Raji (cell line): ENCODE measurements around the gene GREM2.

Experiments used
- POLR2A ChIP-seq: IDR thresholded peaks from 2 replicates; pipeline ENCODE4 v1.6.1; 2011; ENCODE audit warnings: low read depth, low read length, control low read depth; ENCODE audit not compliant: insufficient read depth

GREM2 gene

DNA sequence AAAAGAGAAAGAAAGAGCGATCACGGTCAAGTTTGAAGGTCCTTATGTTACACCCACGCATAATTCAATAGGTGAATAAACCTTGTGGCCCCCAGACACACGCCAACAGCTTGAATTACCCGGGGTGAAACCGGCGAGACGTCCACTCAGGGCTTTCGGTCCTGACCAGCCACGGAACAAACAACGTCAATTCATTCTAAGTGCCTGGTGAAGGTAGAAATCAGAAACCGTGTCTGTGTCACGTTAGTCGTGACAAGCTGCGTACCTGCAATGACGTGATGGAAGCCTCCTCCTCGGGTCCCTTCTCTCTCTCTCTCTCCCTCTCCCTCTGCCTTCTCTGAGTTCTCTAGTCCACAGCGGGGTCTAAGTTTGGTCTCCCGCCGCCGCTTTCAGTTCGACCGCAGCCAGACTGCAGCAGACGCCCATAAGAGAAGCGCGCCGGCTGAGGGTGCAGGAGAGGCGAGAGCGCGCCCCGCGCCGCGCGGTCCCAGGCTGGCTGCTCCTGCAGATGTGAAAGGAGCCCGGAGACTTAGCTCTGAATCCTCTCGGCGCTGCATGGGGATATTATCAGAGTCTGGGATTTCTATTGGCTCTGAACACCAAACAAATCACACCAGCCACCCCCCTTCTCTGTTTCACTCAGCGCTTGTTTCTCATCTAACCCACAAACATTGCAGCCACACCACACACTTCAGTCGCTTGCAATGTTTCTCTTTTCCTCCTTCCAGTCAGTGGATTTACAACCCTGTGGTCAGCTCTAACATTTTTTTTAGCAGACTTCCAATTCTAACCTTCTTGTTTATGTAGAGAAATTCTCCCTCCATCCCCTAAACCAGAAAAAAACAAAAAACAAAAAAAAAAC lies at the start of gene GREM2:
GREM2 (minus strand) TSS at position 537 of the 862 bp plus-strand sequence. CDS start 118,680 bp downstream, outside the sequence.
- no peak for TF ChIP-seq POLR2A

GRCh38 chr1:240658312-240658960 lies 46.5 kb upstream of the GREM2 start:
- no peak for TF ChIP-seq POLR2A

DNA sequence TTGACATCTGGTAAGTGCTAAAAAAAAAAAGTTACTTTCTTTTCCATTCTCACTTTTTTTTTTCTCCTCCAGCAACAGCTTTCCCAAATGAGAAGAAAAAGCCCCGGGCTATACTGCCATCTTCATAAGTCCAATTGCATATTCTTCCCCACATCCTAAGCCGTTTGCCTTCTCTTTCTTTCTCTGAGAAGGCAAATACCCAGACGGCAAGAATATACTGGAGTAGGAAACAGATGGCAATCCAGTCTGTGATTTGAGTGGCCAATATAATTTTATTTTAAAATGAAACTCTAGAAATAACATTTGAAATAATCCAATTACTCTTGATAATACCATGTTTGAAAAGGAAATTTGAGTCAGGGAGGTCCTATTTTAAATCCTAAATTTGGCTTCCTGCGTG lies 44.6 kb upstream of the GREM2 start:
- no peak for TF ChIP-seq POLR2A

DNA sequence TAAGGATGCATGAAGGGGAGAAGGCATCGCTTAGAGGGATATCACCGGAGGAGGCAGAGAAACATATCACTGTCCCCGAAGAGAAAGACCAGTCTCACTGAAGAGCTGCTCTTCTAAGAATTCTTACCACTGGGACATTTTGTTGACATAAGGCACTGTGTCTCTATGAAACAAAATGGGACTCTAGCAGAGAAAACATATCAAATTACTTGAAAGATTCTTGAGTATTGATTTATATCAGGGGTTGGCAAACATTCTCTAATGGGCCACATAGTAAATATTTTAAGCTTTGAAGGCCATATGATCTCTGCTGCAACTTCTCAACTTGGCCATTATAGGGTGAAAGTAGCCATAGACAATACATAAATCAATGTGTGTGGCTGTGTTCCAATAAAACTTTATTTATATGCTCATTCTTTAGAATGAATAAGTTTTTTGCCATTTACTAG lies 41.0 kb upstream of the GREM2 start:
- TF ChIP-seq POLR2A: no peak

DNA sequence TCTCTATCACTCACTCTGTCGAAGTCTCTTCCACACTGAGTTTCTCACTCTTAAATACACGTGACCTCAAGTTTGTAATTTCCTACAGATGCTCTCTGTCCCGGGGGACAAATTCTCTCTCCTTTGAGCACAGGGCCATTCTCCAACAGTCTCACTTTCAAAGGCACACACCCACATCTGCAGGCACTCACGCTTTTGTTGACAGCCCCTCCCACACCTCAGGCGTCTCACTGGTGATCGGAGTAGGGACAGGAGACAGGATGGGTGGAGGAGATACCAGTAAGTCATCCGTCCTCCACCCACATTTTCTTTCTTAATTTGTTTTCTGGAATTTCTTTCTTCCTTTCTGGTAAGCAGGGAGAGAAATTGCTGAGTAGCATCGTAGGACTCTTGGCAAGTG lies 40.6 kb upstream of the GREM2 start:
- TF ChIP-seq POLR2A: no peak

DNA sequence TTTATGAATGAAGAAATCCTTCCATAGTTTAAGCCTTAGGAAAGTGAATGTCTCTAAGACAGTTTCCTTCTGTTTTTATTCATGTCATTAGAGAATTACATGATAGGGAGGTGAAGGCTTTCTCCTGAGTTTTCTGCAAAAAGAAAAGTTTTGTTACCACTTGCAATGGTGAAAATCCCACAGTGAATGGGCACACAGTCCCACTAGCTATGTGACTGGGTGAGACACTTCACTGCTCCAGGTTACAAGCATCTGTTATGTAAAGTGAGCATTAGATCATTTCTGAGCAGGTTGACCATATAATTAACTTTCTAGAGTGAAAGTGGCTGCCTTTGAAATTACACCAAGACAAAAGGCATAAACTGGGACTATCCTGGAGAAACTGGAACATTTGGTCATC lies 38.9 kb upstream of the GREM2 start:
- TF ChIP-seq POLR2A: no peak

DNA sequence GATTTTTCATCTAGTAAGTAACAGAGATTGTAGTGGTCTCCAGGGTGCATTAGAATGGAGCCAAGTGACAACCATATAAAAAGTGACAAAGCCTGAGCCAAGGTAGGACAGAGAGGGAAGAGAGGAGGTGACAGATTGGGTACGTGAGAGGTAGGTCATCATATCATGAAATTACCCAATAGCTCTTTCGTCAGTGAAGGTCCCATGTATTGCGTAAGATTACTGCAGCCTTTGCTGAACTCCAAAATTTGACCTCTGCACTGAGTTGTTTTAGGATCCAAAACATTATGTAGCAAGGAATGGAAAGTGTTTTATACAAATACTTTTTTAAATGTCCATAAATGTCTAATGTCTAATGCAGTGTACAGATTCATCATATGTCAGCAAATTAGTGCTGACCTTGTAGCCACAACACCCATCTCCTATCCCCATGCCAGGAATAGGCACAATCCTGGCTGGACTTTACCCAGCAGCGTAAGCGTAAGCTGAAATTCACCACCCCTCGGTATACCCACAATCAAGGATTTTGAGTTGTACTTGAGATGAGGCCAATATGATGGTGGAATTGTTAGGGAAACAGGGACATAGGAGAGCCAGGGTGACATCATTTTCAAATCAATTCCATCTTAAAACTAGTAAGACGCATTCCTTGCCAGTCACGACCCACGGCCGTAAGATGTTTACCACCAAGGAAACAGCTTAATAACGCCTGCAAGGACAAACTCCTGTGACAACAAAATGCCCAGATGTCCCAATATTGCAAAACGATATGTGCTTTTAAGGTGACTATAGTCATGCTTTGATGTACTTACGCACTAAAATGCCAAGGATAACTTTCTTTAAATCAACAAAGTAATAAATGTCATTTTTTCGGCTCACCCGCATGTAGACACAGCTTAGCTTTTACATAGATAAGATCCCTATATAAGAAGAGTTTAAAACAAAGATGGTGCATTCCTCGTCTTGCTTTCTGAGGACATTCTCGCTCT lies 38.1 kb upstream of the GREM2 start:
- no peak for TF ChIP-seq POLR2A

- no peak for TF ChIP-seq POLR2A
Observed at GRCh38 chr1:240646571-240647240, 34.8 kb upstream of the GREM2 start.

GRCh38 chr1:240644732-240645131 lies 32.8 kb upstream of the GREM2 start:
- no peak for TF ChIP-seq POLR2A

GRCh38 chr1:240635466-240636256 lies 23.7 kb upstream of the GREM2 start:
- TF ChIP-seq POLR2A: no peak

GRCh38 chr1:240630409-240630808 lies 18.5 kb upstream of the GREM2 start:
- TF ChIP-seq POLR2A: no peak

- TF ChIP-seq POLR2A: no peak
Observed at GRCh38 chr1:240621249-240621648, 9.3 kb upstream of the GREM2 start.

GRCh38 chr1:240619906-240620621 lies 8.1 kb upstream of the GREM2 start:
- TF ChIP-seq POLR2A: no peak
